BLaER1 treated with 17β-estradiol and CSF1 and Interleukin-3, amounts not matched to agents 10 nM and 100 nM (cell line): ENCODE results near the gene PHEX.

Source experiments
- H3K27ac ChIP-seq, 11 experiments: shearing (Covaris generic); formaldehyde crosslinking; 2 replicates each; pipeline ENCODE4 v1.8.1; 2022
- H3K27me3 ChIP-seq, 11 experiments: shearing (Covaris generic); formaldehyde crosslinking; 2 replicates each; pipeline ENCODE4 v1.8.1; 2022
- H3K36me3 ChIP-seq, 11 experiments: shearing (Covaris generic); formaldehyde crosslinking; 2 replicates each; pipeline ENCODE4 v1.8.1; 2022
- H3K4me1 ChIP-seq, 10 experiments: shearing (Covaris generic); formaldehyde crosslinking; 2 replicates each; pipeline ENCODE4 v1.8.1; 2022
- H3K4me2 ChIP-seq, 11 experiments: shearing (Covaris generic); formaldehyde crosslinking; 2 replicates each; pipeline ENCODE4 v1.8.1; 2022
- H3K4me3 ChIP-seq, 10 experiments: shearing (Covaris generic); formaldehyde crosslinking; 2 replicates each; pipeline ENCODE4 v1.8.1; 2022
- H3K9ac ChIP-seq, 11 experiments: shearing (Covaris generic); formaldehyde crosslinking; 2 replicates each; pipeline ENCODE4 v1.8.1; 2022
- H3K9me3 ChIP-seq, 11 experiments: shearing (Covaris generic); formaldehyde crosslinking; replicated peaks in 1 of 11; 2 replicates each; pipeline ENCODE4 v1.8.1; 2022
- H4K20me1 ChIP-seq, 11 experiments: shearing (Covaris generic); formaldehyde crosslinking; 2 replicates each; pipeline ENCODE4 v1.8.1; 2022
- Cebpa-rat ChIP-seq, 11 experiments: shearing (Covaris generic); IDR thresholded peaks; 2 replicates each; pipeline ENCODE4 v1.8.1; 2022

The PHEX gene

GRCh38 chrX:22032084-22032483 lies at the start of gene PHEX:
Gene PHEX, plus strand, starts transcription at chrX:22032325. Its CDS starts 681 bp downstream, at chrX:22033006.
- Histone ChIP-seq H3K4me2 (peak within 1 kb of the TSS; percentile 19 to 59 (median 37); a peak in 21 of 22 replicates), H3K4me3 (no peak within 1 kb of the TSS), H3K9ac (no peak within 1 kb of the TSS; a peak in 1 of 22 replicates)

DNA sequence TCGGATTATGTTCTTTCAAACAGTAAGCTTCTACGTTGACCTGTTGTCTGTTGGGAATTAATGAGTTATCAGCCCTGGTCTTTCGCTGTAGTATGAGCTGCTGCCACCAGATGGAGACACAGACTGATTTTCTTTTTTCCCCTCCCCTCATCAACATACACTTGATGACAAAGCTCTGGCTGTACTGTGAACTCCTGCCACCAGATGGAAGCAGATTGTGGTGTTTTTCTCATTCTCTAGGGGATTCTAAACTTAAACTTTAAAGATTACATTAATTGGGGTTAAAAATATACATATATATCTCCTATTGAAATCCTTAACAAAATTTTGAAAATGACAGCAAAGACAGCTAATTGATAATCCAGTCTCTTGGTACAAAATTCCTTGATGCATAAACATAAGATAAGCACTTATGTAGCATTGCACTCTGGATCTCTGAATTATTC lies 46.8 kb upstream of the PHEX start:
- Histone ChIP-seq H3K36me3 (peaks cover 24 to 48% (median 39%) of the 10 kb centered on the region in 11 experiments), H4K20me1 (no peaks in the 10 kb centered on the region), H3K27ac (peak overlapping the region in 5 of 11 experiments; percentile 13 to 35 (median 22); a peak in 6 of 22 replicates), H3K9me3 (no peaks in the 10 kb centered on the region), H3K4me2 (no peak overlapping the region), H3K4me3 (no peak overlapping the region), H3K4me1 (peaks cover 0 to 30% (median 0%) of the 10 kb centered on the region in 10 experiments; a peak in 6 of 20 replicates), H3K9ac (no peak overlapping the region), H3K27me3 (no peaks in the 10 kb centered on the region)
- TF ChIP-seq Cebpa-rat (IDR thresholded peaks at IDR 0.05): no peak

More at GRCh38 chrX:22032084-22032483, at the start of gene PHEX:
- Histone ChIP-seq H4K20me1 (no peaks in the 10 kb centered on the region), H3K4me1 (peaks cover 20 to 27% (median 23%) of the 10 kb centered on the region in 10 experiments), H3K36me3 (no peaks in the 10 kb centered on the region), H3K27ac (peak within 1 kb of the TSS in 1 of 11 experiments; percentile 29; a peak in 2 of 22 replicates), H3K27me3 (no peaks in the 10 kb centered on the region), H3K9me3 (peaks cover 0 to 7% (median 0%) of the 10 kb centered on the region in 11 experiments; a peak in 1 of 22 replicates)
- TF ChIP-seq Cebpa-rat (IDR thresholded peaks at IDR 0.05): no peak

DNA sequence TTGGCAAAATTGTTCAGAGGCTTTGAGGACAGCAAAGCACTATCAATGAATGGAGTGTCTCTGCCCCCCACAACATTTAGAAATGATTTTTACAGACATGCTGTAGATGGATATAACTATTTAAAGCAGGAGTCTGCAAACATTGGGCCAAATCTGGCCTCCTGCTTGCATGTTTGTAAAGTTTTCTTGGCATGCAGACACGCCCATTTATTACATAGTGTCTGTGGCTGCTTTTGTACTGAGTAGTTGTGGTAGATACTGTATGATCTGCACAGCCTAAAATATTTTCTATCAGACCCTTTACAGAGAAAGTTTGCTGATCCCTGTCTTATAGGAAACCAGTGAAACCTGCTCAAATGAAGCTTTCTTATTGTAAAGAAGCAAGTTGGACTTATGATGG lies 45.5 kb upstream of the PHEX start:
- no peak for TF ChIP-seq Cebpa-rat (IDR thresholded peaks at IDR 0.05)
- Histone ChIP-seq H3K4me1 (peaks cover 0 to 31% (median 0%) of the 10 kb centered on the region in 10 experiments; a peak in 5 of 20 replicates), H3K36me3 (peaks cover 28 to 60% (median 51%) of the 10 kb centered on the region in 11 experiments), H3K4me2 (no peak overlapping the region), H4K20me1 (no peaks in the 10 kb centered on the region), H3K4me3 (no peak overlapping the region), H3K9ac (no peak overlapping the region), H3K27ac (peak overlapping the region in 2 of 11 experiments; percentile 2 to 13; a peak in 1 of 22 replicates), H3K9me3 (no peaks in the 10 kb centered on the region), H3K27me3 (no peaks in the 10 kb centered on the region)

DNA sequence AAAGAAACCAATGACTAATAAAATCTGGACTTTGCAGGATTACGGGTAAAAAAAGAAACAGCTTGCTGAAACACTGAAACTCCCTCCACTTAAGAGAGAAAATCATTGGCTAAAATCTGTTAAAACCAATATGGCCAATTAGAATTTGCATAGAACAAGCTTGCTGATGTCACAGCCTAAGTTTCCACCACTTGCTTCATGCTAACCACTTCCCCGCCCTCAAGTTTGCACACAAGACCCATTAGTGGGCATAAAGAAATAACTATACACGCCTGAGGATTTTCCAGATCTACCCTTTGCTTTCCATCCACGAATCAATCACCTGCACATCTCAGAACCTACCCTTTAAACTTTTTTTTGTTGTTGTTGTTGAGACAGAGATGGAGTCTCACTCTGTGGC lies 42.7 kb upstream of the PHEX start:
- Histone ChIP-seq H3K36me3 (peaks cover 28 to 86% (median 62%) of the 10 kb centered on the region in 11 experiments), H3K4me3 (no peak overlapping the region), H3K27me3 (no peaks in the 10 kb centered on the region), H4K20me1 (no peaks in the 10 kb centered on the region), H3K4me2 (peak overlapping the region in 2 of 11 experiments; percentile 9 to 10; a peak in 2 of 22 replicates), H3K4me1 (peaks cover 0 to 56% (median 13%) of the 10 kb centered on the region in 10 experiments; a peak in 12 of 20 replicates), H3K27ac (peak overlapping the region in 1 of 11 experiments; percentile 30; a peak in 2 of 22 replicates), H3K9me3 (no peaks in the 10 kb centered on the region), H3K9ac (no peak overlapping the region)
- TF ChIP-seq Cebpa-rat (IDR thresholded peaks at IDR 0.05): no peak

GRCh38 chrX:21990832-21991231 lies 41.3 kb upstream of the PHEX start:
- Histone ChIP-seq H3K36me3 (peaks cover 28 to 84% (median 59%) of the 10 kb centered on the region in 11 experiments), H3K4me1 (peaks cover 0 to 70% (median 15%) of the 10 kb centered on the region in 10 experiments; a peak in 13 of 20 replicates), H3K27me3 (no peaks in the 10 kb centered on the region), H3K27ac (peak overlapping the region in 2 of 11 experiments; percentile 11 to 16; a peak in 2 of 22 replicates), H3K9ac (no peak overlapping the region), H4K20me1 (no peaks in the 10 kb centered on the region), H3K4me2 (no peak overlapping the region), H3K4me3 (no peak overlapping the region), H3K9me3 (peaks cover 0 to 4% (median 0%) of the 10 kb centered on the region in 11 experiments; a peak in 1 of 22 replicates)
- TF ChIP-seq Cebpa-rat (IDR thresholded peaks at IDR 0.05): no peak

DNA sequence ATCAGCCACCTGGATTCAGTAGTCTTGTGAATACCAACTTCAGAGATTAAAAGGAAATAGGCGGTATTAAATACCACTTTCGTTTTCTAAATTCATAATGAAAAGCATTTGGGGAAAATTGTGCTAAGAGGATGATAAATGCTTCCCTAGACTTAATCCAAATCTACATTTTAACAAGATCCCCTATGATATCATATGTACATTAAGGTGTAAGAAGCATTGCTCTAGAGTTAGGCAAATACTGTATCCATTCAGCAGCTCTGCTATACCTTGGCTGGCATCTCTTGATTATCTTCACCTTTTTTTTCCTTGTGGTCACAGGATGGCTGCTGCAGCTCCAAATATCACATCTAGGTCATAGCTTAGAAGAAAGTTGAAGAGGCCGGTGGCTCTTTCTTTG lies 40.6 kb upstream of the PHEX start:
- Histone ChIP-seq H3K9ac (no peak overlapping the region), H3K9me3 (peaks cover 0 to 5% (median 0%) of the 10 kb centered on the region in 11 experiments; a peak in 1 of 22 replicates), H3K4me2 (0 out of 22 replicates have a peak overlapping the region, but pooled peaks of 1 of the 11 experiments have one; percentile 11), H3K4me3 (no peak overlapping the region), H3K4me1 (peaks cover 0 to 75% (median 22%) of the 10 kb centered on the region in 10 experiments; a peak in 15 of 20 replicates), H3K27me3 (no peaks in the 10 kb centered on the region), H3K27ac (peak overlapping the region in 3 of 11 experiments; percentile 11 to 34 (median 16); a peak in 2 of 22 replicates), H4K20me1 (no peaks in the 10 kb centered on the region), H3K36me3 (peaks cover 27 to 77% (median 52%) of the 10 kb centered on the region in 11 experiments)
- TF ChIP-seq Cebpa-rat (IDR thresholded peaks at IDR 0.05): no peak

GRCh38 chrX:21993265-21993664 lies 38.9 kb upstream of the PHEX start:
- peaks cover 0 to 91% (median 39%) of the 10 kb centered on the region in 10 experiments; a peak in 15 of 20 replicates for H3K4me1 ChIP-seq
- H3K4me2 ChIP-seq: peak overlapping the region in 8 of 11 experiments; percentile 12 to 80 (median 68); a peak in 14 of 22 replicates
- no peak overlapping the region for H3K4me3 ChIP-seq
- peaks cover 0 to 17% (median 4%) of the 10 kb centered on the region in 11 experiments; a peak in 11 of 22 replicates for H3K9me3 ChIP-seq
- H3K36me3 ChIP-seq: peaks cover 18 to 59% (median 37%) of the 10 kb centered on the region in 11 experiments
- H3K27me3 ChIP-seq: no peaks in the 10 kb centered on the region
- TF ChIP-seq Cebpa-rat (IDR thresholded peaks at IDR 0.05): no peak
- peak overlapping the region in 10 of 11 experiments; percentile 15 to 80 (median 62); a peak in 17 of 22 replicates for H3K27ac ChIP-seq
- H4K20me1 ChIP-seq: no peaks in the 10 kb centered on the region
- H3K9ac ChIP-seq: peak overlapping the region in 5 of 11 experiments; percentile 20 to 71 (median 55); a peak in 8 of 22 replicates

DNA sequence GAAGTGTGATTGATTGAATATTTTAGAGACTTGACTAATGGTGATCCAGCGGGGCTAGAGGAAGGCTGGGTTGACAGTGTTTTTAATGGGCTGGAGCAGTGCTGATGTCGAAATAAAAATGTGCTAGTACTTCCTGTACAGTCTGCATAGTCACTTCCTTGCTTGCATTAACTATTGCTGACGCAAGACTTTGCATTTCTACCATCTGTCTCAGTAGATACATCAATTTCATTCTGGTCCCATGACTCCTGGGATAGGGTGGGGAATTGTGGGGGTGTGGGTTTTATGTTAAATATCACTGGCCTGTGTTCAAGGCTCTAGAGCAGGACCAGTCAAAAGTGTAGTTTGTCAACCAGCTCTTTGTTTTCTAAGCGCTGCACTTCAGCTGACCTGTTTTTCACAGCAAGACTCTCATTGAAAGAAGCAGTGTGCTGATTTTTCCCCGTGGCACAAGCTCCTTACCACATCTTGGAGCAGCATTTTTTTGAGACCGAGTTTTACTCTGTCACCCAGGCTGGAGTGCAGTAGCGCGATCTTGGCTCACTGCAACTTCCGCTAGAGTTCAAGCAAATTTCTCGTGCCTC lies 35.2 kb upstream of the PHEX start:
- H3K4me1 ChIP-seq: peaks cover 0 to 69% (median 41%) of the 10 kb centered on the region in 10 experiments; a peak in 15 of 20 replicates
- H3K4me2 ChIP-seq: peak overlapping the region in 9 of 11 experiments; percentile 22 to 78 (median 62); a peak in 18 of 22 replicates
- no peaks in the 10 kb centered on the region for H3K27me3 ChIP-seq
- TF ChIP-seq Cebpa-rat (IDR thresholded peaks at IDR 0.05): peak in 10 of 11 experiments; percentile 11 to 91 (median 84); a peak in 16 of 22 replicates
- no peaks in the 10 kb centered on the region for H4K20me1 ChIP-seq
- H3K36me3 ChIP-seq: peaks cover 5 to 22% (median 15%) of the 10 kb centered on the region in 11 experiments; a peak in 14 of 22 replicates
- H3K9ac ChIP-seq: peak overlapping the region in 10 of 11 experiments; percentile 51 to 75 (median 64); a peak in 16 of 22 replicates
- H3K4me3 ChIP-seq: peak overlapping the region in 1 of 10 experiments; percentile 43; a peak in 3 of 20 replicates
- peak overlapping the region; percentile 65 to 92 (median 81) for H3K27ac ChIP-seq
- H3K9me3 ChIP-seq: peaks cover 5 to 40% (median 12%) of the 10 kb centered on the region in 11 experiments; a peak in 16 of 22 replicates
